Activated T-cell treated with anti-CD3 and anti-CD28 coated beads, Interleukin-2, amount 50 U/mL, for 24 hours (primary cell): ENCODE data around the gene UGT1A3.
A peak's percentile ranks its signal among the peaks of the same experiment; 100 is the strongest.

Experiments
- DNase-seq: peaks from one replicate; pipeline ENCODE4 v3.0.0-alpha.2; 2020
- H3K27ac Mint-ChIP-seq: 2 replicates; pipeline ENCODE4 v1.8.0; 2020; ENCODE audit warnings: mild to moderate bottlenecking, mixed read lengths
- H3K27me3 Mint-ChIP-seq: 2 replicates; pipeline ENCODE4 v1.8.0; 2020; ENCODE audit warnings: mixed read lengths
- H3K36me3 Mint-ChIP-seq: 2 replicates; pipeline ENCODE4 v1.8.0; 2020; ENCODE audit warnings: low read depth, mixed read lengths
- H3K4me1 Mint-ChIP-seq: 2 replicates; pipeline ENCODE4 v1.8.0; 2020; ENCODE audit warnings: low read depth, mixed read lengths
- H3K4me3 Mint-ChIP-seq: 2 replicates; pipeline ENCODE4 v1.8.0; 2020; ENCODE audit warnings: mild to moderate bottlenecking, moderate library complexity, mixed read lengths
- H3K9me3 Mint-ChIP-seq: 2 replicates; pipeline ENCODE4 v1.8.0; 2020; ENCODE audit warnings: mixed read lengths

Gene UGT1A3

GRCh38 chr2:233803292-233803911, 74.6 kb downstream of the UGT1A3 start:
- no peak overlapping the region for H3K27ac Mint-ChIP-seq
- peak; percentile 9 for DNase-seq
- H3K9me3 Mint-ChIP-seq, result no peaks in the 10 kb centered on the region
- H3K36me3 Mint-ChIP-seq, result no peaks in the 10 kb centered on the region
- H3K4me3 Mint-ChIP-seq, result no peak overlapping the region
- peaks cover 20% of the 10 kb centered on the region for H3K27me3 Mint-ChIP-seq
- H3K4me1 Mint-ChIP-seq, result peaks cover 2% of the 10 kb centered on the region

- peaks cover 2% of the 10 kb centered on the region for H3K4me1 Mint-ChIP-seq
- no peak for DNase-seq
- peaks cover 22% of the 10 kb centered on the region for H3K27me3 Mint-ChIP-seq
- H3K27ac Mint-ChIP-seq, result no peak overlapping the region
- no peaks in the 10 kb centered on the region for H3K9me3 Mint-ChIP-seq
- H3K4me3 Mint-ChIP-seq, result no peak overlapping the region
- no peaks in the 10 kb centered on the region for H3K36me3 Mint-ChIP-seq
These were observed 75.2 kb downstream of the UGT1A3 start for GRCh38 chr2:233803994-233804393.

DNA sequence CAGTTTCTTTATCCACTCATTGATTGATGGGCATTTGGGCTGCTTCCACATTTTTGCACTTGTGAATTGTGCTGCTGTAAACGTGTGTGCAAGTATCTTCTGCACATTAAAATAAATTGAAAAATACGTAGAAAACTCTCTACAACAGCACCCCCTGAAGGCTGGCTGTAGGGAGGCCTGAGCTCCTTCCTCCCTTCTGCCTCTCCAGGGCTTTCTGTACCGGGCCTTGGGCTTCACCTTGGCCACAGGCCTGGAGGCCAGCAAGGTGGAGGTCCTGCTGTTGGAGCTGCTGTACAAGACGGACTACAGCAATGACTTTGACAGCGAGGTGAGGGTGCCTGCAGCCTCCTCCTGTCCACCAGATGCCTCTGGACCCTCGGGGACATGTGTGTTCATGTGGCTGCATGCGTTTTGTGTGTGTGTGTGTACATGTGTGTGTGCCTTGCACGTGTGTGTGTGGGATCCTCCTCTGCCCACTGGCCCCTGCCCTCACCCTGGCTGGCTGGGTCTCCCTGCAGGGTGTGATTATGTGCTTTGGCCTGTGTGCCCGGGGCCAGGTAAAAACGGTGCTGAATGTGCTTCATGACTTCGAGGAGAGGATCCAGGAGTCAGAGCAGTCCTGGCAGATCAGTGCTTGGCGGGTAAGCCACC, 78.5 kb downstream of the UGT1A3 start:
- H3K9me3 Mint-ChIP-seq, result no peaks in the 10 kb centered on the region

DNA sequence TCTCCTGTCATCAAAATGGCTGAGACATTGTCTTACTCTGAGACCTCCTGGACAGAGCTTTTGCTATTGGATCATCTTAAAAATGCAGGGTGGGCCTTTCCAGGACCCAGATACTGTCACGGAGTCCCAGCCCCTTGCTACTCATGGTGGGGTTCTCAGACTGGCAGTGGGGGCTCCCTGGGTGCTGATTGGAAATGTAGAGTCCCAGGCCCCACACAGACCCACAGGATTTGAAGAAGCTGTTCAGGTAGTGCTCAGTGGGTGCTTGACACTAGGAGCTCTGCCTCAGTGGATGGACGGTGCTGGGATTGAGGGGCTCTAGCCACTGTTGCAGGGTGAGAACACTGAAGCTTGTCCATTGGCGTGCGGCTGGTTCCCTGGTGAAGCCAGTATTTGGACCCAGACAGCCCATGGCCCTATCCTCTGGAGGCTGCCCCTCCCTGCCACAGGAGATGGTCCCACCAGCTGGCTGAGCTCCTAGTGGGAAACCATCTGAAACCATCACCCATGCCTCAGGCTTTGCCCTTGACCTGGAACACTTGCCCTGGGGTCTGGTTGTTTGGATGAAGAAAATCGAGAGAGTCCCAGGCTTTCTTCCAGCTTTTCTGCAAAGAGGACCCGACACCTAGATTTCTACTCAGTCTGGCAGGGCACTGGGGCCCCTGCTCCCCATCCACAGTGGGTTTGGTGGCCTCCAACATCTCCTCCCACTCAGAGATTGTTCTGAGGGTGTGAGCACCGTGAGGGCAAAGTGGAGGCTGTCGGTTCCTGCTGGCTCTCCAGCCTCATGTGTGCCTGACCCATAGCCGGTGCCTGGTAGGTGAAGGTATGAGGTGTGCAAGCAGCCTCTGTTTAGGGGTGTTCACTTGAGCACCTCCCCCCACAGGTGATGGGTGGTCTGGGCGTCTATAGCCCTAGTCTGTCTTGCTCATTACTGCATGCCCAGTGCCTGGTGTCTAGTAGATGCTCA, 79.4 kb downstream of the UGT1A3 start:
- Mint-ChIP-seq H3K9me3 (no peaks in the 10 kb centered on the region), H3K36me3 (no peaks in the 10 kb centered on the region), H3K4me3 (no peak overlapping the region), H3K27ac (no peak overlapping the region), H3K4me1 (no peaks in the 10 kb centered on the region), H3K27me3 (peaks cover 23% of the 10 kb centered on the region)
- peak; percentile 11 for DNase-seq

More for the DNA sequence above, 78.5 kb downstream of the UGT1A3 start:
- Mint-ChIP-seq H3K4me1 (no peaks in the 10 kb centered on the region), H3K36me3 (no peaks in the 10 kb centered on the region), H3K27me3 (peaks cover 30% of the 10 kb centered on the region), H3K4me3 (no peak overlapping the region), H3K27ac (no peak overlapping the region)
- DNase-seq, result peak; percentile 3

GRCh38 chr2:233810385-233810784, 81.5 kb downstream of the UGT1A3 start:
- Mint-ChIP-seq H3K27me3 (peaks cover 21% of the 10 kb centered on the region), H3K4me3 (no peak overlapping the region), H3K36me3 (no peaks in the 10 kb centered on the region), H3K27ac (no peak overlapping the region), H3K4me1 (no peaks in the 10 kb centered on the region), H3K9me3 (no peaks in the 10 kb centered on the region)
- DNase-seq, result no peak

DNA sequence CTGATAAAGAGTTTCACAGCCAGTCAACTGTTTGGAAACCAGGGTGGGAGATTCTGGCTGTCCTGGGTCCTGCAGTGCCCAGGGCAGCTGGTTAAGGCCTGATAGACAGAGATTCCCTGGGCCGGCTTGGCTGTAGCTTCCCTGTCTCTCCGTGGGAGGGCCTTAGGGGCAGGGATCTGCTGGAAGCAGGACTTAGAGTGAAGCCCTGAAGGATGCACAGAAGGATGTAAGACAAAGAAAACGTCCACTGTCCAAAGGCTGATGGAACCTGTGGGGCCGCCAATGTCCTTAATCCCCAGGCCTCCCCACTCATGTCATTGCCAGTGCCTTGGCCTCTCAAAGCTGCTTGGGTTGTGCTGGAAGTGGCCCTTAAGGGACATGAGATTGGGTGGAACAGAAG, 82.2 kb downstream of the UGT1A3 start:
- no peak for DNase-seq
- no peaks in the 10 kb centered on the region for H3K4me1 Mint-ChIP-seq
- no peaks in the 10 kb centered on the region for H3K36me3 Mint-ChIP-seq
- H3K9me3 Mint-ChIP-seq, result no peaks in the 10 kb centered on the region
- no peak overlapping the region for H3K4me3 Mint-ChIP-seq
- peaks cover 21% of the 10 kb centered on the region for H3K27me3 Mint-ChIP-seq
- no peak overlapping the region for H3K27ac Mint-ChIP-seq

GRCh38 chr2:233811732-233812131, 82.9 kb downstream of the UGT1A3 start:
- H3K27me3 Mint-ChIP-seq, result peaks cover 21% of the 10 kb centered on the region
- H3K4me1 Mint-ChIP-seq, result no peaks in the 10 kb centered on the region
- DNase-seq, result peak; percentile 11
- H3K27ac Mint-ChIP-seq, result no peak overlapping the region
- H3K36me3 Mint-ChIP-seq, result no peaks in the 10 kb centered on the region
- no peaks in the 10 kb centered on the region for H3K9me3 Mint-ChIP-seq
- no peak overlapping the region for H3K4me3 Mint-ChIP-seq

DNA sequence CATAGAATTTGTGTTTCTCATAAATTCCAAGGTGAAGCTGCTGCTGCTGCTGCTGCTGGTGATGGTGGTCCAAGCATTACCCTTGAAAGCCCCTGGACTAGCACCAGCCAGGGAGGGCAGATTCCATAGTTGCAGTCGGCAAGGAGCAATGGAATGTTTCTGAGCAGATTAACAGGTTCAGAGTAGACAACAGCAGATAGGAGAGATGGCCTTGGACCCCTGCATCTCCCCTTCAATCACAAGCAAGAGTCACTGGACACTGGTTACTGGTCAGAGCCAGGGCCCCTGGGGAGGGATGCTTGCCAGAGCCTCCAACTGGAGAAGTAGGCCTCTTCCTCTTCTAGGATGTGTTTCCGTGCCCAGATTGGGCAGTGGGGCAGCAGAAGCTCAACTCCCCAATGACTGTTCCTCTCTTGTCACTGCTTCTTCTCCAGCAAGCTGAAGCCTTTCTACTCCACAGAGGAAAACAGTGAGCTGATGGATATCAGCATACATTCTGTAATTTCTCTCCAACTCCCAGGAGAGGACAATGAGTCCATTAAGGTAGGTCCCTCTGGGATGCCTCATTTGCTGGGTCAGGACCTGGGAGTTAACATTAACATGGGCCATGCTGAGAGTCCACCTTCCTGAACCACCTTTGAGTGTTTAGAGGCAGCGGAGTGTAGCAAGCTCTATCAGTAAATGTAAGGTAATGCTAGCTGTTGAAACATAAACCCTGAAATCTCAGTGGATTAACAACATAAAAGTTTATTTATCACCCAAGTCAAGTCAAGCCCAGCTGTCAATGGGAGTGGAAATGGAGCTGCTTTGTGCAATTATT, 84.6 kb downstream of the UGT1A3 start:
- no peaks in the 10 kb centered on the region for H3K4me1 Mint-ChIP-seq
- no peaks in the 10 kb centered on the region for H3K36me3 Mint-ChIP-seq
- H3K9me3 Mint-ChIP-seq, result no peaks in the 10 kb centered on the region
- no peak for DNase-seq
- no peak overlapping the region for H3K27ac Mint-ChIP-seq
- H3K27me3 Mint-ChIP-seq, result peaks cover 21% of the 10 kb centered on the region
- no peak overlapping the region for H3K4me3 Mint-ChIP-seq

GRCh38 chr2:233814056-233814835, 85.4 kb downstream of the UGT1A3 start:
- DNase-seq, result no peak
- Mint-ChIP-seq H3K36me3 (no peaks in the 10 kb centered on the region), H3K9me3 (no peaks in the 10 kb centered on the region), H3K4me3 (no peak overlapping the region), H3K27ac (no peak overlapping the region), H3K4me1 (no peaks in the 10 kb centered on the region), H3K27me3 (peaks cover 15% of the 10 kb centered on the region)

- H3K9me3 Mint-ChIP-seq, result no peaks in the 10 kb centered on the region
- H3K27ac Mint-ChIP-seq, result no peak overlapping the region
- H3K27me3 Mint-ChIP-seq, result peaks cover 6% of the 10 kb centered on the region
- DNase-seq, result no peak
- no peaks in the 10 kb centered on the region for H3K36me3 Mint-ChIP-seq
- no peaks in the 10 kb centered on the region for H3K4me1 Mint-ChIP-seq
- H3K4me3 Mint-ChIP-seq, result no peak overlapping the region
These were observed 87.0 kb downstream of the UGT1A3 start for GRCh38 chr2:233815861-233816260.

DNA sequence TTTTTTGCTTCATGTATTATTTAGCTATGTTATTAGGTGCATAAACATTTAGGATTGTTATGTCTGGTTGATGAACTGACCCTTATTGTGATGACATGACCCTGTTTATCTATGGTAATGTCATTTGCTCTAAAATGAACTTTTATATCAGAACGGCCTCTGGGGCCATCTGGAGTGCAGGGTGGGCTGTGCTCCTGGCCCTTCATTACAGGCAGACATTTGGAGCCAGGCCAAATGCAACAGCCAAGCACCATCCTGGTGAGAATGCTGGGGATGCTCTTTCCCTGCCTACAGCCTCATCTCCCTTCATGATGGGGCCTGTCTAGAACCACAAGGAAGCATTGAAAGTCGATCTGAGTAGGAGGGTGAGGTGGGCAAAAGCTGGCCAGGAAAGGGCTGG, 87.5 kb downstream of the UGT1A3 start:
- Mint-ChIP-seq H3K27me3 (peaks cover 6% of the 10 kb centered on the region), H3K27ac (no peak overlapping the region), H3K36me3 (no peaks in the 10 kb centered on the region), H3K4me3 (no peak overlapping the region), H3K4me1 (no peaks in the 10 kb centered on the region), H3K9me3 (no peaks in the 10 kb centered on the region)
- no peak for DNase-seq

DNA sequence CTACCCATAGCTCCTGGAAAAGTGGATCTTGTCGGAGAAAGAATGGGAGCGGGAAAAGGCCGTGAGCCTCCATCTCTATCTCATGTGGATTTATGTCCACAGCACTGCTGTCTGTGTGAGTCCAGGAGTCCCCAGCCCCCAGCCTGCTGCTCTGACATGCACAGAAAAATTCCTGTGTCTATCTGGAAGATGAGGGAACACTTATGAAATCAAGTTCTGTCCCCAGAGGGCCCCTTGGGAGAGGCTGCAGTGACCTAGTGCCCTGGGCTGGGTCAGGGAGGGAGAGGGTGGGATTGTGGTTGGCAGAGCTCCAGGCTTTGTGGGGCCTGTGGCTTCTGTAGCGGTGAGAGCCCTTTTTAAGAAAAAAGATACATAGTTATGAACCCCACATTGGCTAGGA, 87.9 kb downstream of the UGT1A3 start:
- peaks cover 6% of the 10 kb centered on the region for H3K27me3 Mint-ChIP-seq
- no peaks in the 10 kb centered on the region for H3K36me3 Mint-ChIP-seq
- no peaks in the 10 kb centered on the region for H3K4me1 Mint-ChIP-seq
- no peak overlapping the region for H3K4me3 Mint-ChIP-seq
- DNase-seq, result no peak
- no peaks in the 10 kb centered on the region for H3K9me3 Mint-ChIP-seq
- H3K27ac Mint-ChIP-seq, result no peak overlapping the region

DNA sequence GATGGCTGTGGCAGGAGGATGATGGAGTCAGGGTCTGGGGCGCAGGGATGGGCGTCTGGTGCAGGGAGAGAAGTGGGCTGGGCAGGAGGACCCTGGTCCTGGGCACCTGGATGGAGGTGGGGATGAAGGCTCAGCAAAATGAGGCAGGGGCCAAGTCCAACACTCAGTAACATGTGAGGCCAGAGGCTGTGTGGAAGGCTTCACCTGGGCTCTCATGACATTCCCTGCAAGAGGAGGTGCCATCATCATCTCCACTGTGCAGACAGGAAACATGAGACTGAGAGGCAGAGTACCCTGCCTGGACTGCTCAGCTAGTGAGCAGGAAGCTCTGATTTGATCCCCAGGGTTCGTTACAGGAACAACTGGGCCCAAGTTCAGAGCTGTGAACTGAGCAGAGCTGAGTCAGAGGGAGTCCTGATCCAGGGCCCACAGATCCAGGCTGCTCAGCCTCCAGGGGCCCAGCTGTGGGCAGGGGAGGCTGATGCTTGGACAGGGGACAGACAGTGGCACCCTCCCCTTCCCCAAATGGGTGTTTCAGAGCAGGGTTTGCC, 88.6 kb downstream of the UGT1A3 start:
- H3K27me3 Mint-ChIP-seq, result peaks cover 2% of the 10 kb centered on the region
- H3K9me3 Mint-ChIP-seq, result no peaks in the 10 kb centered on the region
- H3K36me3 Mint-ChIP-seq, result no peaks in the 10 kb centered on the region
- no peak for DNase-seq
- H3K4me3 Mint-ChIP-seq, result no peak overlapping the region
- H3K4me1 Mint-ChIP-seq, result no peaks in the 10 kb centered on the region
- H3K27ac Mint-ChIP-seq, result no peak overlapping the region
